Activated naive CD8-positive, alpha-beta T cell treated with anti-CD3 and anti-CD28 coated beads for 36 hours (primary cell): ENCODE data around the gene PLCB4. TPM values are rescaled to one million over a fixed set of nuclear protein-coding genes. Genes with fewer than 3 reads are reported as not detected.

Experiments
- DNase-seq: peaks from one replicate; pipeline ENCODE4 v3.0.0; 2021
- H3K27ac Mint-ChIP-seq: one replicate; pipeline ENCODE4 v1.8.0; 2022; ENCODE audit warnings: mild to moderate bottlenecking, moderate library complexity, mixed read lengths
- H3K27me3 Mint-ChIP-seq: one replicate; pipeline ENCODE4 v1.8.0; 2022; ENCODE audit warnings: mild to moderate bottlenecking, mixed read lengths
- H3K36me3 Mint-ChIP-seq: one replicate; pipeline ENCODE4 v1.8.0; 2021; ENCODE audit warnings: mild to moderate bottlenecking, mixed read lengths
- H3K4me1 Mint-ChIP-seq: one replicate; pipeline ENCODE4 v1.8.0; 2021; ENCODE audit warnings: mixed read lengths
- H3K4me3 Mint-ChIP-seq: one replicate; pipeline ENCODE4 v1.8.0; 2022; ENCODE audit warnings: mild to moderate bottlenecking, moderate library complexity, mixed read lengths
- H3K9me3 Mint-ChIP-seq: one replicate; pipeline ENCODE4 v1.8.0; 2022; ENCODE audit warnings: mixed read lengths
- total RNA-seq, 2 experiments: library from RNA; stranded (reverse); gene quantifications; one replicate each; pipeline ENCODE4 v1.2.3, GENCODE V29; 2021

Gene PLCB4
- total RNA-seq, 2 experiments from 2014 or later: not detected

- DNase-seq: no peak
- no peak overlapping the region for H3K27ac Mint-ChIP-seq
- H3K27me3 Mint-ChIP-seq: no peaks in the 10 kb centered on the region
- no peaks in the 10 kb centered on the region for H3K9me3 Mint-ChIP-seq
- H3K36me3 Mint-ChIP-seq: no peaks in the 10 kb centered on the region
- no peaks in the 10 kb centered on the region for H3K4me1 Mint-ChIP-seq
- no peak overlapping the region for H3K4me3 Mint-ChIP-seq
These were observed 333.3 kb downstream of the PLCB4 start for GRCh38 chr20:9402141-9402540.

GRCh38 chr20:9402546-9402945 lies 333.7 kb downstream of the PLCB4 start:
- Mint-ChIP-seq H3K27me3 (no peaks in the 10 kb centered on the region), H3K4me1 (no peaks in the 10 kb centered on the region), H3K27ac (no peak overlapping the region), H3K9me3 (no peaks in the 10 kb centered on the region), H3K36me3 (no peaks in the 10 kb centered on the region), H3K4me3 (no peak overlapping the region)
- no peak for DNase-seq

GRCh38 chr20:9403448-9403847 lies 334.6 kb downstream of the PLCB4 start:
- Mint-ChIP-seq H3K4me1 (no peaks in the 10 kb centered on the region), H3K27me3 (no peaks in the 10 kb centered on the region), H3K36me3 (no peaks in the 10 kb centered on the region), H3K9me3 (no peaks in the 10 kb centered on the region), H3K27ac (no peak overlapping the region), H3K4me3 (no peak overlapping the region)
- no peak for DNase-seq

- no peaks in the 10 kb centered on the region for H3K9me3 Mint-ChIP-seq
- H3K4me1 Mint-ChIP-seq: no peaks in the 10 kb centered on the region
These were observed 339.0 kb downstream of the PLCB4 start for GRCh38 chr20:9407805-9408421.

GRCh38 chr20:9408422-9409300 lies 339.8 kb downstream of the PLCB4 start:
- no peaks in the 10 kb centered on the region for H3K4me1 Mint-ChIP-seq
- no peak overlapping the region for H3K27ac Mint-ChIP-seq
- no peaks in the 10 kb centered on the region for H3K27me3 Mint-ChIP-seq
- H3K9me3 Mint-ChIP-seq: no peaks in the 10 kb centered on the region
- no peak for DNase-seq
- H3K36me3 Mint-ChIP-seq: no peaks in the 10 kb centered on the region
- no peak overlapping the region for H3K4me3 Mint-ChIP-seq

More at GRCh38 chr20:9407805-9408421, 339.0 kb downstream of the PLCB4 start:
- Mint-ChIP-seq H3K36me3 (no peaks in the 10 kb centered on the region), H3K4me3 (no peak overlapping the region), H3K27me3 (no peaks in the 10 kb centered on the region), H3K27ac (no peak overlapping the region)
- peak; percentile 30 for DNase-seq

GRCh38 chr20:9409352-9409751 lies 340.5 kb downstream of the PLCB4 start:
- no peak overlapping the region for H3K4me3 Mint-ChIP-seq
- no peaks in the 10 kb centered on the region for H3K4me1 Mint-ChIP-seq
- H3K27me3 Mint-ChIP-seq: no peaks in the 10 kb centered on the region
- no peaks in the 10 kb centered on the region for H3K9me3 Mint-ChIP-seq
- H3K27ac Mint-ChIP-seq: no peak overlapping the region
- DNase-seq: no peak
- H3K36me3 Mint-ChIP-seq: no peaks in the 10 kb centered on the region

GRCh38 chr20:9409981-9410380 lies 341.1 kb downstream of the PLCB4 start:
- no peaks in the 10 kb centered on the region for H3K4me1 Mint-ChIP-seq
- no peak overlapping the region for H3K27ac Mint-ChIP-seq
- no peak for DNase-seq
- no peaks in the 10 kb centered on the region for H3K9me3 Mint-ChIP-seq
- no peak overlapping the region for H3K4me3 Mint-ChIP-seq
- H3K36me3 Mint-ChIP-seq: no peaks in the 10 kb centered on the region
- H3K27me3 Mint-ChIP-seq: no peaks in the 10 kb centered on the region

- Mint-ChIP-seq H3K4me1 (no peaks in the 10 kb centered on the region), H3K4me3 (no peak overlapping the region), H3K27ac (no peak overlapping the region), H3K9me3 (no peaks in the 10 kb centered on the region), H3K27me3 (no peaks in the 10 kb centered on the region), H3K36me3 (no peaks in the 10 kb centered on the region)
- no peak for DNase-seq
These were observed 342.9 kb downstream of the PLCB4 start for GRCh38 chr20:9411833-9412232.

GRCh38 chr20:9412309-9412708 lies 343.4 kb downstream of the PLCB4 start:
- DNase-seq: no peak
- Mint-ChIP-seq H3K9me3 (no peaks in the 10 kb centered on the region), H3K27ac (no peak overlapping the region), H3K36me3 (no peaks in the 10 kb centered on the region), H3K4me3 (no peak overlapping the region), H3K27me3 (no peaks in the 10 kb centered on the region), H3K4me1 (no peaks in the 10 kb centered on the region)

- DNase-seq: no peak
- no peaks in the 10 kb centered on the region for H3K4me1 Mint-ChIP-seq
- no peaks in the 10 kb centered on the region for H3K36me3 Mint-ChIP-seq
- no peaks in the 10 kb centered on the region for H3K27me3 Mint-ChIP-seq
- H3K4me3 Mint-ChIP-seq: no peak overlapping the region
- no peaks in the 10 kb centered on the region for H3K9me3 Mint-ChIP-seq
- H3K27ac Mint-ChIP-seq: no peak overlapping the region
These were observed 344.1 kb downstream of the PLCB4 start for GRCh38 chr20:9413001-9413400.

- no peaks in the 10 kb centered on the region for H3K9me3 Mint-ChIP-seq
- H3K36me3 Mint-ChIP-seq: no peaks in the 10 kb centered on the region
- no peak for DNase-seq
- no peak overlapping the region for H3K4me3 Mint-ChIP-seq
- no peak overlapping the region for H3K27ac Mint-ChIP-seq
- no peaks in the 10 kb centered on the region for H3K27me3 Mint-ChIP-seq
- no peaks in the 10 kb centered on the region for H3K4me1 Mint-ChIP-seq
These were observed 346.5 kb downstream of the PLCB4 start for GRCh38 chr20:9415426-9415825.

- DNase-seq: no peak
- H3K4me1 Mint-ChIP-seq: no peaks in the 10 kb centered on the region
- no peak overlapping the region for H3K27ac Mint-ChIP-seq
- H3K27me3 Mint-ChIP-seq: no peaks in the 10 kb centered on the region
- no peaks in the 10 kb centered on the region for H3K9me3 Mint-ChIP-seq
- no peak overlapping the region for H3K4me3 Mint-ChIP-seq
- no peaks in the 10 kb centered on the region for H3K36me3 Mint-ChIP-seq
These were observed 347.5 kb downstream of the PLCB4 start for GRCh38 chr20:9416421-9416820.

GRCh38 chr20:9417665-9418064 lies 348.8 kb downstream of the PLCB4 start:
- no peak for DNase-seq
- Mint-ChIP-seq H3K27me3 (no peaks in the 10 kb centered on the region), H3K4me1 (no peaks in the 10 kb centered on the region), H3K4me3 (no peak overlapping the region), H3K27ac (no peak overlapping the region), H3K36me3 (no peaks in the 10 kb centered on the region), H3K9me3 (no peaks in the 10 kb centered on the region)

GRCh38 chr20:9422321-9423057 lies 353.6 kb downstream of the PLCB4 start:
- Mint-ChIP-seq H3K4me3 (no peak overlapping the region), H3K4me1 (no peaks in the 10 kb centered on the region), H3K9me3 (no peaks in the 10 kb centered on the region), H3K36me3 (no peaks in the 10 kb centered on the region), H3K27me3 (peaks cover 6% of the 10 kb centered on the region), H3K27ac (no peak overlapping the region)
- no peak for DNase-seq

- no peak for DNase-seq
- no peaks in the 10 kb centered on the region for H3K9me3 Mint-ChIP-seq
- no peak overlapping the region for H3K27ac Mint-ChIP-seq
- H3K4me1 Mint-ChIP-seq: no peaks in the 10 kb centered on the region
- H3K4me3 Mint-ChIP-seq: no peak overlapping the region
- H3K27me3 Mint-ChIP-seq: peaks cover 6% of the 10 kb centered on the region
- no peaks in the 10 kb centered on the region for H3K36me3 Mint-ChIP-seq
These were observed 355.7 kb downstream of the PLCB4 start for GRCh38 chr20:9424551-9424950.
